NAMALWA (cell line): ENCODE results near the gene PARVB.

Source experiments
- DNase-seq: peaks from one replicate; pipeline ENCODE4 v3.0.0-alpha.2; 2015; ENCODE audit warnings: low spot score

The PARVB gene

DNA sequence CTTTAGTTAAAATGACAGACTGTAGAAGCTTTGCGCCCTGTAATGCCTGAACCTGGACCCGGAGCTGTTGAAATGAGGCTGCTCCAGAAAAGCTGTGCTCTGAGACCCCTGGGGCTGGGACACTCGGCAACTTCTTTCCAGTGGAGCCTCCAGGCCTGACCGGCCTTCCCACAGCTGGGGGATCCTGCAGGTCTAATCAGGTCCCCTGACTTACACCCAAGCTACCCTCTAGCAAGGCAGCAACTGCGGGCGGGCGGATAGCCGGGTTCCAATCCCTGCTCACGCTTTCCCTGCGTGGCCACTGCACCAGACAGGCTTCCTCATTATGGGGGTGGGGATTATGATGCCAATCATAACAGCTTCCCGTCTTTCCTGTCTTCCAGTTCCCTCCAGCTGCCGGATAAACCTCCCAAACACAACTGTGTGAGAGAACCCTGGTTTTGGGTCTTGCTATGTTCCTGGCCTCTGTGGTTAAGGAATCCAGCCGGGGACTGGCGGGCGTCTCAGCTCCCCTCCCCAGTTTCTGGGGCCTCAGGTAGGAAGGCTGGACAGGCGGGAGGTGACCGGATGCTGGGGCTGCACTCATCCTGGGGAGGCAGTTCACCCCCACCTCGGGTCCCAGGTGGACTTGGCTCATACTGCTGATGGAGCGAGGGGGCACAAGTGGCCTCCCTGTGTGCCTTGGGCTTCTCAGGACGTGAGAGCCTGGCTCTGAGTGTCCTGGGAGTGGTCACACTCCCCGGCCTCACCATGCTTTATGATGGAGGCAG, 195.2 kb downstream of the PARVB start:
- no peak for DNase-seq

DNA sequence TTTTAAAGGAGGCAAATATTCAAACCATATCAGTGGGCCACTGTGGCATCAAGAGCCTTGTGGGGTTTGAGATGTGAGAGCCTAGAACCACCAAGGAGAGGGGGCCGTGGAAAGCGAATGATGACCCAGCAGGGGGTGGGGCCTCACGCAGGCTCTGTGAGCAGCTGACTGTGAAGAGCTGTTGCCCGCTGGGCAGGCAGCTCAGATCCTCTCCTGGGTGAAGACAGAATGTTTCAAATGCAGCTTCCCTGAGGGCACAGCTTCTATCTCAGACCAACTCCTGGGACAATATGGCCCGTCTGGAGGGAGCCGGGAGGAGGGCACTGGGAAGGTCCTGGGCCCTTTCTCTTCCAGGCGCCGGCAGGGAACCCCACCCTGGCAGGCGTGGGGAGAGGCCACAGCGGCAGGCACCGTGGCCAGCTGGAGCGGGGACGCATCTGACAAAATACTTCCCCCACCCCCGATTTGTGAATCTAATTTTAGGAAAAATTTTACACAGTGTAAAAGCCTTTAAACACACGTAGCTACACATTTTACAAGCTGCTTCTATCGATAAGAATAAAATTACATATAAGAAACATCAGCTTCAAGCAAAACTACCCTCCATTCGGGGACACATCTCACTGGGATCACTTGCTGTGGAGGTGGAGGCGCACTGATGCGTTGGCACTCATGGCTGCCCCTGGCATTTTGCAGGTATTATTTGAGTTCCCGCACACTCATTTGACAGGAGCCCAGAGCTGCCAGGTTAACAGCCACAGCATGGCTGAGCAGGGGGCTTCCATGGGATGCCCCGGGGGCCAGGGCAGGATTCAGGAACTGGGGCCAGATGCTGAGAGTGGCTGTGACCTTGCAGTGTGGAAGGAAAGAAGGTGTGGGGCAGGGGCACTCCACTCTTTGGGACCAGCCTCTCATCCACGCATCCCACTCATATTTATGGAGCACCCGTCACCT, 196.9 kb downstream of the PARVB start:
- DNase-seq: no peak

DNA sequence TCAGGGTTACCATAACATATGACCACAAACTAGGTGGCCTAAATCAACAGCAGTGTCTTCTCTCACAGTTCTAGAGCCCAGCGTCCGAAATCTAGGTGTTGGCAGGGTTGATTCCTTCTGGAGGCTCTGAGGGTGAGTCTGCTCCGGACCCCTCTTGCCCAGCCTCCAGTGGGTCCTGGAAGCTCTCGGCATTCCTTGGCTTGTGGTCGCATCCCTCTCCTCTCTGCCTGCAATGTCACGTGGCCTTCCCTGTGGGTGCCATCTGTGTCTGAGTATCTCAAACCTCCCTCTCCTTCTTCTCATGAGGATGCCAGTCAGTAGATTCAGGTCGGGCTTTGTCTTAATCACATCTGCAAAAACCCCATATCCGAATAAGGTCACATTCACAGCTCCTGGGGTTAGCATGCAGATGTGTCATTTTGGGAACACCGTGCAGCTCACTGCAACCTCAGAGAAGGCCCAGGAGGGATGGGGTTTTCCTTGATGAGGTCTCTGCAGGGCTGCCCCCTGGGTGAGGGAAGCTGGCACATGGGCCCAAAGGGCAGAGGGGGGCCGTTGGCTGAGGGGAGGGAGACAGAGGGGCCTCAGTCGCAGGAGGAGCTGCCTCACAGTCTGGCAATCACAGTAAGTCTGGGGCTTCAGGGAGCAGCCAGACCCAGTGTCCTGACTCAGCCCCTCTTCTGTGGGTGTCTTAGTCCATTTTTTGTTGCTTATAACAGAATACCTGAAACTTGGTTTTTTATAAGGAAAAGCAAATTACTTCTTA, 197.8 kb downstream of the PARVB start:
- DNase-seq: no peak
